Hepatocyte (in vitro differentiated cells): ENCODE data around the gene PTPRE. TPM values are rescaled to one million over a fixed set of nuclear protein-coding genes. Genes with fewer than 3 reads are reported as not detected.

Source experiments
- DNase-seq: peaks from one replicate; pipeline ENCODE4 v3.0.0-alpha.2; 2016; ENCODE audit warnings: low spot score
- H2AFZ ChIP-seq: fragments of 200-600 bp; sonication (generic); 2 replicates; pipeline ENCODE4 v1.6.0; 2016; ENCODE audit warnings: antibody characterized with exemption, mild to moderate bottlenecking
- H3K27ac ChIP-seq: fragments of 200-600 bp; sonication (generic); 2 replicates; pipeline ENCODE4 v1.5.1; 2016; ENCODE audit warnings: mild to moderate bottlenecking
- H3K27me3 ChIP-seq: fragments of 200-600 bp; sonication (generic); 2 replicates; pipeline ENCODE4 v1.6.1; 2016
- H3K36me3 ChIP-seq: fragments of 200-600 bp; sonication (generic); replicated peaks from 2 replicates; pipeline ENCODE4 v1.5.1; 2016; ENCODE audit warnings: low read depth; ENCODE audit not compliant: insufficient read depth
- H3K4me1 ChIP-seq: fragments of 200-600 bp; sonication (generic); 2 replicates; pipeline ENCODE4 v1.5.1; 2016; ENCODE audit warnings: mild to moderate bottlenecking, moderate library complexity; ENCODE audit not compliant: insufficient read depth
- H3K4me2 ChIP-seq: fragments of 200-600 bp; sonication (generic); 2 replicates; pipeline ENCODE4 v1.6.0; 2016
- H3K4me3 ChIP-seq: fragments of 200-600 bp; sonication (generic); 2 replicates; pipeline ENCODE4 v1.5.1; 2016; ENCODE audit warnings: mild to moderate bottlenecking
- H3K79me2 ChIP-seq: fragments of 200-600 bp; sonication (generic); 2 replicates; pipeline ENCODE4 v1.6.0; 2017; ENCODE audit warnings: mild to moderate bottlenecking
- H3K9me2 ChIP-seq: fragments of 200-600 bp; sonication (generic); replicated peaks from 2 replicates; pipeline ENCODE4 v1.6.0; 2017; ENCODE audit warnings: mild to moderate bottlenecking; ENCODE audit not compliant: insufficient read depth
- H3K9me3 ChIP-seq: fragments of 200-600 bp; sonication (generic); 2 replicates; pipeline ENCODE4 v1.5.1; 2016; ENCODE audit warnings: low read depth, mild to moderate bottlenecking
- H4K20me1 ChIP-seq: fragments of 200-600 bp; sonication (generic); 2 replicates; pipeline ENCODE4 v1.6.0; 2016; ENCODE audit warnings: mild to moderate bottlenecking; ENCODE audit not compliant: insufficient read depth, poor library complexity, severe bottlenecking
- CTCF ChIP-seq: fragments of 200-600 bp; sonication (generic); IDR thresholded peaks from 2 replicates; pipeline ENCODE4 v1.5.1; 2016; ENCODE audit warnings: antibody characterized with exemption, mild to moderate bottlenecking; ENCODE audit not compliant: poor library complexity
- EZH2 ChIP-seq: fragments of 200-600 bp; sonication (generic); IDR thresholded peaks from 2 replicates; pipeline ENCODE4 v1.6.1; 2016; ENCODE audit warnings: antibody characterized with exemption, mild to moderate bottlenecking, borderline replicate concordance
- EZH2phosphoT487 ChIP-seq: fragments of 200-600 bp; sonication (generic); IDR thresholded peaks from one replicate; pipeline ENCODE4 v1.6.1; 2018; ENCODE audit warnings: antibody characterized with exemption, mild to moderate bottlenecking, low read depth, moderate library complexity; ENCODE audit not compliant: unreplicated experiment, severe bottlenecking
- WGBS: methylation state at CpG from one replicate; pipeline ENCODE4 v1.1.6; 2016; ENCODE audit warnings: low lambda C conversion rate; ENCODE audit errors: missing lambda C conversion rate; 5-methylcytosine and 5-hydroxymethylcytosine counted together
- polyA plus RNA-seq: library from polyadenylated mRNA; unstranded; fragments of >200 nt; fragmentation: Nextera tagmentation; extraction: Ambion mirVana; gene quantifications from 2 replicates; pipeline ENCODE4 v1.2.1, GENCODE V29; 2016
- total RNA-seq: library from RNA; depleted of rRNA; stranded (reverse); fragments of >200 nt; gene quantifications from 2 replicates; pipeline ENCODE4 v1.2.3, GENCODE V29; 2014

Gene PTPRE
- total and polyA plus RNA-seq, 2 experiments from 2014 or later = 3.2 to 10.1 TPM

DNA sequence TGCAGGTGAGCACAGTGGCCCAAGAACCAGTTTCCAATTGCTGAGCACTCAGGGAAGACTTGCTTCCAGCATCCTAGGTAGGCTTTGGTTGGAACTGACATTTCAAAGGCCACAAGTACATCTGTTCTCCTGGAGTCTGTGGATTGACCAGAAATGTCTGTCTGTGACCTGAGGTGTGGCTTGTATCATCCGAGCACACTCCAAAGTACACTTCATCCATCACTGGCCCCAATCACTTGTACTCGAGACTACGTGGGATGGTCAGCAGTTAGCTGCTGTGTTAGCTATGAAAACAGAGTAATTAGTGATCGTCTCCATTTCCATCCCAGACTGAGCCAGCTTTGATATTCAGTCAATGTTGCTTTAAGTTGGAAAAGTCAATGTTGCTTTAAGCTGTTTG is 174.3 kb downstream of the PTPRE start:
- Histone ChIP-seq H3K79me2 (no peaks in the 10 kb centered on the region), H3K4me2 (no peak overlapping the region), H3K36me3 (no peaks in the 10 kb centered on the region), H4K20me1 (no peaks in the 10 kb centered on the region), H3K4me3 (no peak overlapping the region), H3K9me2 (no peaks in the 10 kb centered on the region), H3K27ac (no peak overlapping the region), H3K9me3 (no peaks in the 10 kb centered on the region), H3K4me1 (no peaks in the 10 kb centered on the region), H2AFZ (no peak overlapping the region), H3K27me3 (no peaks in the 10 kb centered on the region)
- DNase-seq = no peak
- TF ChIP-seq EZH2phosphoT487 (no peak), EZH2 (no peak), CTCF (no peak)
- WGBS = 74% methylated on average over 4 of the region's 4 CpGs

GRCh38 chr10:128081720-128082119 is 174.8 kb downstream of the PTPRE start:
- no peaks in the 10 kb centered on the region for H4K20me1 ChIP-seq
- H3K27ac ChIP-seq = no peak overlapping the region
- H3K4me2 ChIP-seq = no peak overlapping the region
- no peak overlapping the region for H2AFZ ChIP-seq
- no peaks in the 10 kb centered on the region for H3K36me3 ChIP-seq
- H3K27me3 ChIP-seq = no peaks in the 10 kb centered on the region
- no peak for TF ChIP-seq EZH2
- no peak for TF ChIP-seq CTCF
- TF ChIP-seq EZH2phosphoT487 = no peak
- no peak overlapping the region for H3K4me3 ChIP-seq
- H3K79me2 ChIP-seq = no peaks in the 10 kb centered on the region
- H3K9me3 ChIP-seq = no peaks in the 10 kb centered on the region
- no peak for DNase-seq
- H3K9me2 ChIP-seq = no peaks in the 10 kb centered on the region
- H3K4me1 ChIP-seq = no peaks in the 10 kb centered on the region
- WGBS = 78% methylated on average over 3 of the region's 3 CpGs

DNA sequence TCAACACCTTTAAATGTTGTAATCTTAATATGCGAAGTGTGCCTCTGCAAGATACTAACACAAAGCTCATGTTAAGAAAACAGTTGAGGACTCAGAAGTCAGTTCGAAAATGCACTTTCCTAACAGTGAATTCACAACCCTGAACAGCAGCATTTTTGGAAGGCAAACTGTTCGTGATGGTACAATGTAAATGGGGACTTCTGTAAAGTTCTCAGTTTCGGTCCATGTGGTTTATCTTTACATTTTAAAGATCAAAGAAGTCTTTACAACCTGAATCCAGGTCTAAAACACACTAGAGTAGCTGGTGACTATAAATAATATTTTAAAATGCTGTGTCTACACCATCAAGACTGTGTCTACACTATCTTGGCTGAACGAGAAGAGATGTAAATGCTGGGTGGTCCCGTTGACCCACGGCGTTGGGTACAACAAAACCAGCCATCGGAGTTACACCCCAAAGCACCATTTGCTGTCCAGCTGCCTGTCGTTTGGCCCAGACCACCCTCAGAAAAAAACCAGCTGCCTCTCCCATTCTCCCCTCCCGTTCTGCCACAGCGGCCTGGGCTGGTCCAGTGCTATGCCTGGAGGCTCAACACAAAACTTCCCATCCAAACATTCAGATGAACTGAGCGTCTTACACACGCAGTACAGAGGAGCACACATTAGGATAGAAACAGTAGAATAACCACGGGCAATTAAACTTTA is 176.4 kb downstream of the PTPRE start:
- Histone ChIP-seq H3K4me3 (no peak overlapping the region), H3K27ac (no peak overlapping the region), H3K4me2 (no peak overlapping the region), H3K27me3 (no peaks in the 10 kb centered on the region), H3K9me2 (no peaks in the 10 kb centered on the region), H3K9me3 (no peaks in the 10 kb centered on the region), H3K79me2 (no peaks in the 10 kb centered on the region), H2AFZ (no peak overlapping the region), H3K36me3 (no peaks in the 10 kb centered on the region), H3K4me1 (peaks cover 3% of the 10 kb centered on the region), H4K20me1 (no peaks in the 10 kb centered on the region)
- 80% methylated on average over 15 of the region's 15 CpGs for WGBS
- TF ChIP-seq EZH2 = no peak
- no peak for TF ChIP-seq CTCF
- TF ChIP-seq EZH2phosphoT487 = no peak
- no peak for DNase-seq
